Tibial artery (tissue), 4 donors: ENCODE measurements around the gene RFC4.
"Not testable (repeated sequence)": the region's sequence is repeated elsewhere in the genome, so short reads cannot be mapped to it uniquely, and the experiment has no call there.

ENCODE experiments used
- DNase-seq, 2 donors: peaks; one replicate each; pipeline ENCODE4 v3.0.0-alpha.2; 2019
- H3K27ac ChIP-seq, 2 donors: fragments of 200-600 bp; sonication (generic) in 1 of 2; 1 replicate in 1 of 2; 2 replicates in 1 of 2; pipeline ENCODE4 v1.5.1; 2018 to 2019; ENCODE audit warnings: mild to moderate bottlenecking in 1 of 2
- H3K27me3 ChIP-seq, 2 donors: fragments of 200-600 bp; sonication (generic) in 1 of 2; one replicate each; pipeline versions ENCODE4 v1.5.1 to v1.6.0; 2016 to 2019
- H3K36me3 ChIP-seq, 3 donors: fragments of 200-600 bp; sonication (generic) in 2 of 3; one replicate each; pipeline ENCODE4 v1.5.1; 2016 to 2019; ENCODE audit warnings: mild to moderate bottlenecking in 2 of 3
- H3K4me1 ChIP-seq, 4 donors: fragments of 200-600 bp; sonication (generic) in 2 of 4; 1 replicate in 3 of 4; 2 replicates in 1 of 4; pipeline ENCODE4 v1.5.1; 2016 to 2019
- H3K4me3 ChIP-seq, 2 donors: fragments of 200-600 bp; sonication (generic) in 1 of 2; 1 replicate in 1 of 2; 2 replicates in 1 of 2; pipeline ENCODE4 v1.5.1; 2018 to 2019; ENCODE audit warnings: mild to moderate bottlenecking in 2 of 2
- H3K9me3 ChIP-seq, 3 donors: fragments of 200-600 bp; sonication (generic) in 1 of 3; one replicate each; pipeline ENCODE4 v1.5.1; 2016 to 2019
- intact Hi-C: fragments of 100-400 bp; cut with DNase I; formaldehyde crosslinking; loops from one replicate; pipeline ENCODE4 v1.15.0; 2023; ENCODE audit warnings: low total_unique reads
- TF ChIP-seq, protein P1 (sequence below), 2 experiments: fragments of 200-600 bp in 1 of 2; fragments of 450-650 bp in 1 of 2; IDR thresholded peaks; one replicate each; pipeline ENCODE4 v1.5.1; 2017 to 2019; ENCODE audit warnings: antibody characterized with exemption in 2 of 2, mild to moderate bottlenecking in 1 of 2, moderate library complexity in 1 of 2

RFC4 gene

GRCh38 chr3:186818516-186818915 is 12.2 kb upstream of the RFC4 start:
- H3K27ac ChIP-seq: no peak overlapping the region
- H3K27me3 ChIP-seq: no peaks in the 10 kb centered on the region
- H3K36me3 ChIP-seq: no peaks in the 10 kb centered on the region
- no peak overlapping the region for H3K4me3 ChIP-seq
- H3K9me3 ChIP-seq: no peaks in the 10 kb centered on the region
- peaks cover 0 to 13% (median 3%) of the 10 kb centered on the region in 4 donors for H3K4me1 ChIP-seq
- TF ChIP-seq, protein P1, sequence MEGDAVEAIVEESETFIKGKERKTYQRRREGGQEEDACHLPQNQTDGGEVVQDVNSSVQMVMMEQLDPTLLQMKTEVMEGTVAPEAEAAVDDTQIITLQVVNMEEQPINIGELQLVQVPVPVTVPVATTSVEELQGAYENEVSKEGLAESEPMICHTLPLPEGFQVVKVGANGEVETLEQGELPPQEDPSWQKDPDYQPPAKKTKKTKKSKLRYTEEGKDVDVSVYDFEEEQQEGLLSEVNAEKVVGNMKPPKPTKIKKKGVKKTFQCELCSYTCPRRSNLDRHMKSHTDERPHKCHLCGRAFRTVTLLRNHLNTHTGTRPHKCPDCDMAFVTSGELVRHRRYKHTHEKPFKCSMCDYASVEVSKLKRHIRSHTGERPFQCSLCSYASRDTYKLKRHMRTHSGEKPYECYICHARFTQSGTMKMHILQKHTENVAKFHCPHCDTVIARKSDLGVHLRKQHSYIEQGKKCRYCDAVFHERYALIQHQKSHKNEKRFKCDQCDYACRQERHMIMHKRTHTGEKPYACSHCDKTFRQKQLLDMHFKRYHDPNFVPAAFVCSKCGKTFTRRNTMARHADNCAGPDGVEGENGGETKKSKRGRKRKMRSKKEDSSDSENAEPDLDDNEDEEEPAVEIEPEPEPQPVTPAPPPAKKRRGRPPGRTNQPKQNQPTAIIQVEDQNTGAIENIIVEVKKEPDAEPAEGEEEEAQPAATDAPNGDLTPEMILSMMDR (IDR thresholded peaks at IDR 0.05): no peak
- DNase-seq: no peak
- intact Hi-C loops: no loop called here

DNA sequence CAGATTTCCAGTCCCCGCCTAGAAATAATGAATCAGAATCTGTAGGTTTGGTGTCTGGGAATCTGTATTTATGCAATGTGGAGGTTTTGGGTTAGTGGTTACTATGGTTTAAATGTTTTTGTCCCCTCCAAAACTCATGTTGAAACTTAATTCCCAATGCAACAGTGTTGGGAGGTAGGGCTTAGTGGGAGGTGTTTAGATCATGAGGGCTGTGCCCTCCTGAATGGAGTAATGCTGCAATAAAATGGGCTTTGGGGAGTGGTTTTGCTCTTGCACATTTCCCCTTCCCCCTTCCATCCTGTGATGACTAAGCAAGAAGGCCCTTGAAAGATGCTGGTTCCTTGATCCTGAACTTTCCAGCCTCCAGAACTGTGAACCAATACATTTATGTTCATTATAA is 9.2 kb upstream of the RFC4 start:
- no peaks in the 10 kb centered on the region for H3K9me3 ChIP-seq
- H3K36me3 ChIP-seq: no peaks in the 10 kb centered on the region
- H3K27ac ChIP-seq: no peak overlapping the region
- no peak for DNase-seq
- H3K4me1 ChIP-seq: no peaks in the 10 kb centered on the region
- no peak overlapping the region for H3K4me3 ChIP-seq
- TF ChIP-seq, protein P1 (IDR thresholded peaks at IDR 0.05): no peak
- H3K27me3 ChIP-seq: peaks cover 0 to 8% of the 10 kb centered on the region in 2 donors
- intact Hi-C loops: no loop called here

DNA sequence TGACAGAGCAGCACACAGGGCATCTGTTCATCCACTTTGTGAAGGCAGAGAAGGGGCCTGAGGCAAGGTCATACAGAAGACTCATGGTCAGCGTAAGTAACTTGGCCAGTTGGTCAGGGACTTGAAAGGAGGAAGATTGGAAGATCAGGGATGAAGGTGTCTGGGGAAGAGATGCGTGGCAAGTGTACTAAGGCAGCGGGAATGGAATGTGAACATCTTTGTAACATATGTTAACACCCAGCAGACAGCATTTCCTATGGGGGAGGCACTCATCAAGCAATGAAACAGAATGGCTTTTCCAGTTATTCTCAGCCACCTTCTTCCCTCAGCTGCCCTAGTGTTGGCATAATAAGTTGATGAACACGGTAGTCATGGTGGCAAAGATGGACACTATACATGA is 7.8 kb upstream of the RFC4 start:
- TF ChIP-seq, protein P1 (IDR thresholded peaks at IDR 0.05): no peak
- Histone ChIP-seq H3K27me3 (peaks cover 0 to 8% of the 10 kb centered on the region in 2 donors), H3K36me3 (no peaks in the 10 kb centered on the region), H3K9me3 (no peaks in the 10 kb centered on the region), H3K27ac (no peak overlapping the region), H3K4me3 (no peak overlapping the region), H3K4me1 (no peaks in the 10 kb centered on the region)
- no peak for DNase-seq
- intact Hi-C loops: no loop called here

GRCh38 chr3:186811313-186811712 is 5.0 kb upstream of the RFC4 start:
- DNase-seq, intact Hi-C loops, H3K27me3 ChIP-seq, H3K9me3 ChIP-seq, H3K4me1 ChIP-seq, H3K36me3 ChIP-seq, H3K27ac ChIP-seq, H3K4me3 ChIP-seq: not testable (repeated sequence)

DNA sequence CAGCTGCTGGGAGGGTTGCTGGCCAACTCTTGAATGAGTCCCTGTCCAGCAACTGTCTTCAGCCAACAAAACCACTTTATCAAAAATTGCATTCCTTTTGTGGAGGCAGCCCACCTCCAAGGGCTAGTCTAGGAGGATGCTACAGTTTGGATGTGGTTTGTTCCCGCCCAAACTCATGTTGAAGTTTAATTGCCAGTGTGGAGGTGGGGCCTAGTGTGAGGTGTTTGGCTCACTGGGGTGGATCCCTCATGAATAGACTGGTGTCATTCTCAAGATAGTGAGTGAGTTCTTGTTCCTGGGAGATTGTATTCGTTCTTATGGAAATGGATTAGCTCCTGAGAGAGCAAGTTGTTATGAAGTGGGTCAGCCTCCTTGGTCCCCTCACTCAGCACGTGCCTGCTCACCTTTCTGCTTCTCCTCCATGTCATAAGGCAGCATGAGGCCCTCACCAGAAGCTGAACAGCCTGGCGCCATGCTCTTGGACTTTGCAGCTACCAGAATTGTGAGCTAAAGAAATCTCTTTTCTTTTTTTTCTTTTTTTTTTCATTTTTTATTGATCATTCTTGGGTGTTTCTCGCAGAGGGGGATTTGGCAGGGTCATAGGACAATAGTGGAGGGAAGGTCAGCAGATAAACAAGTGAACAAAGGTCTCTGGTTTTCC is 4.2 kb upstream of the RFC4 start:
- TF ChIP-seq, protein P1 (IDR thresholded peaks at IDR 0.05): no peak
- no peak for DNase-seq

DNA sequence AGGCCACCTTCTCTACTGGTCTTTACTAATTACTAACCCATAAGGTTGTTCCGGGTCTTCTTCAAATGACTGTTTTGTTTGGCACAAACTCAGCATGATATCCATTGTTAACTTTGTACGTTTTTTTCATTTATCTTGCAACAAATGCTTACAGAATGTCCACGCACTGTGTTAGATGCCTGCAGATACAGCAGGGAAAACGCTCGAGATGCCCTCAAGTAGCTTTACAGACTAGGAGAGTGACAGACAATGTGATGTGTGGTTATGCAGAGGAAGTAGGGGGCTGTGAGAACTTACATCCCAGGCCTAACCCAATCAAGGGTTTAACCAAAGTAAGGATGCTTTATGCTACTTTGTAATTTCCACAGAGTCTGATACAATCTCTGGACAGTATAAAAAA is 949 bp upstream of the RFC4 start:
- no peak overlapping the region for H3K27ac ChIP-seq
- intact Hi-C loops: no loop called here
- peak overlapping the region; percentile 81 to 96 for H3K4me3 ChIP-seq
- H3K36me3 ChIP-seq: peaks cover 0 to 6% (median 0%) of the 10 kb centered on the region in 3 donors
- no peak for DNase-seq
- no peaks in the 10 kb centered on the region for H3K9me3 ChIP-seq
- H3K27me3 ChIP-seq: no peaks in the 10 kb centered on the region
- TF ChIP-seq, protein P1 (IDR thresholded peaks at IDR 0.05): no peak
- H3K4me1 ChIP-seq: peaks cover 0 to 16% (median 14%) of the 10 kb centered on the region in 4 donors

More for the DNA sequence above, 4.2 kb upstream of the RFC4 start:
- no peaks in the 10 kb centered on the region for H3K36me3 ChIP-seq
- intact Hi-C loops: no loop called here
- H3K27ac ChIP-seq: no peak overlapping the region
- peaks cover 0 to 8% of the 10 kb centered on the region in 2 donors for H3K27me3 ChIP-seq
- H3K9me3 ChIP-seq: no peaks in the 10 kb centered on the region
- peaks cover 0 to 11% (median 9%) of the 10 kb centered on the region in 4 donors for H3K4me1 ChIP-seq
- no peak overlapping the region for H3K4me3 ChIP-seq

- H3K4me3 ChIP-seq, DNase-seq, H3K27ac ChIP-seq, H3K9me3 ChIP-seq, H3K27me3 ChIP-seq, intact Hi-C loops: not testable (repeated sequence)
- peaks cover 0 to 16% (median 14%) of the 10 kb centered on the region in 4 donors for H3K4me1 ChIP-seq
- peaks cover 5 to 31% (median 6%) of the 10 kb centered on the region in 3 donors for H3K36me3 ChIP-seq
These were observed 2.8 kb downstream of the RFC4 start for GRCh38 chr3:186803447-186803846.
